Right atrium auricular region (tissue), 2 donors: ENCODE data around the gene S100A6. TPM values are rescaled to one million over a fixed set of nuclear protein-coding genes. Genes with fewer than 3 reads are reported as not detected.

Experiments used
- DNase-seq: peaks from one replicate; pipeline ENCODE4 v3.0.0-alpha.2; 2019; ENCODE audit warnings: low spot score
- H3K27ac ChIP-seq, 2 donors: fragments of 200-600 bp; sonication (generic); 1 replicate in 1 of 2; 2 replicates in 1 of 2; pipeline ENCODE4 v1.5.1; 2016 to 2019
- H3K27me3 ChIP-seq, 2 donors: fragments of 200-600 bp; sonication (generic); one replicate each; pipeline versions ENCODE4 v1.5.1 to v1.6.0; 2017 to 2019
- H3K36me3 ChIP-seq: fragments of 200-600 bp; sonication (generic); one replicate; pipeline ENCODE4 v1.5.1; 2016
- H3K4me1 ChIP-seq, 2 donors: fragments of 200-600 bp; sonication (generic); one replicate each; pipeline versions ENCODE4 v1.5.1 to v1.6.0; 2017 to 2019
- H3K4me3 ChIP-seq, 2 donors: fragments of 200-600 bp; sonication (generic); 1 replicate in 1 of 2; 2 replicates in 1 of 2; pipeline ENCODE4 v1.5.1; 2017 to 2019; ENCODE audit warnings: mild to moderate bottlenecking in 1 of 2, moderate library complexity in 1 of 2
- H3K9me3 ChIP-seq, 2 donors: fragments of 200-600 bp; sonication (generic); one replicate each; pipeline ENCODE4 v1.5.1; 2019
- CTCF ChIP-seq, 2 donors: fragments of 200-600 bp; sonication (generic); IDR thresholded peaks; one replicate each; pipeline ENCODE4 v1.5.1; 2019; ENCODE audit warnings: antibody characterized with exemption in 2 of 2
- total RNA-seq, 2 donors: library from RNA; depleted of rRNA; stranded (reverse); fragments of >200 nt; gene quantifications; one replicate each; pipeline ENCODE4 v1.1.0, GENCODE V29; 2016

S100A6 gene
- total RNA-seq, 2 donors from 2014 or later, result 156 to 324 TPM

DNA sequence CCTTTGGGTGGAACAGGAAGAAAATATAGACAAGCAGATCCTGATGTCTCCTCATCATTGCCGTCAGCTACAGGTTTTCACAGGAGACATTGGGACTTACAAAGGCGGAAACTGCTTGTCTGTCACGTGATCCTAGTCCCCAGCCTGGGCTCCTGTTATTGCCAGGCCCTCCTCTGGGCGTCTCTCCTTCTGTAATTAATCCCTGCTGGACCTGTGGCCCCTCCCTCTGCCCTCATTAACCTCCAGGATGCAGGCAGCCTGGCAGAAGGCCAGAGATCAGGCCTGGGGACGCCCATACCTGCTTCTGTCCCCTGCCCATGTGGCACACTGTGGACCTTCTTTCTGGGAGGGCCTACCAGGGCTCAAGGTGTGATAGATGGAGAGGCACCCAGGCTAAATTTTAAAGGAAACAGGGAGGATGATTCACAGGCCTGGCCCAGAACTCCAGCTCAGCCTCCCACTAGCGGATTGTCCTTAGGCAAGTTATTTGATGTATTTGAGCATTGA lies 2.6 kb upstream of the S100A6 start:
- no peak overlapping the region for H3K27ac ChIP-seq

DNA sequence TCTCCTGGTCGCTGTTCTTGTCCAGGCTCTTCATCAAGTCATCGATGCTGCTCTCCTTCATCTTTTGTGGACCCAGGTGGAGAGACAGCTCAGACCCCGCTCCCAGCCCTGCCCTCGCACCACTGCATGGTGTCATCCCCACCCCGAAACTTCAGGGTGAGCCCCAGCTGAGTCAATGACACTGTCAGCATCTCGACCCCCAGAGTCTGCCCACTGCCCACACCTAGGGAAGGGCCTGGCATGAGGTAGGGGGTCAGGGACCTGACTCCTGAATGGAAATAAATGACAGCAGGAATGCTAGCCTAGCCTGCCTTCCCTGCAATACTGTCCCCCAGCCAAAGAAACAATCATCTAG lies 1.6 kb upstream of the S100A6 start:
- H3K4me3 ChIP-seq, result no peak overlapping the region
- DNase-seq, result no peak
- H3K27me3 ChIP-seq, result no peaks in the 10 kb centered on the region
- TF ChIP-seq CTCF (IDR thresholded peaks at IDR 0.05), result no peak
- H3K36me3 ChIP-seq, result no peaks in the 10 kb centered on the region
- H3K27ac ChIP-seq, result peak overlapping the region in 1 of 2 donors; percentile 97
- no peaks in the 10 kb centered on the region for H3K9me3 ChIP-seq
- H3K4me1 ChIP-seq, result peaks cover 0 to 38% of the 10 kb centered on the region in 2 donors

More for the DNA sequence above, 2.6 kb upstream of the S100A6 start:
- Histone ChIP-seq H3K4me1 (peaks cover 0 to 38% of the 10 kb centered on the region in 2 donors), H3K4me3 (no peak overlapping the region), H3K27me3 (no peaks in the 10 kb centered on the region), H3K9me3 (no peaks in the 10 kb centered on the region), H3K36me3 (no peaks in the 10 kb centered on the region)
- TF ChIP-seq CTCF (IDR thresholded peaks at IDR 0.05), result no peak
- DNase-seq, result no peak

DNA sequence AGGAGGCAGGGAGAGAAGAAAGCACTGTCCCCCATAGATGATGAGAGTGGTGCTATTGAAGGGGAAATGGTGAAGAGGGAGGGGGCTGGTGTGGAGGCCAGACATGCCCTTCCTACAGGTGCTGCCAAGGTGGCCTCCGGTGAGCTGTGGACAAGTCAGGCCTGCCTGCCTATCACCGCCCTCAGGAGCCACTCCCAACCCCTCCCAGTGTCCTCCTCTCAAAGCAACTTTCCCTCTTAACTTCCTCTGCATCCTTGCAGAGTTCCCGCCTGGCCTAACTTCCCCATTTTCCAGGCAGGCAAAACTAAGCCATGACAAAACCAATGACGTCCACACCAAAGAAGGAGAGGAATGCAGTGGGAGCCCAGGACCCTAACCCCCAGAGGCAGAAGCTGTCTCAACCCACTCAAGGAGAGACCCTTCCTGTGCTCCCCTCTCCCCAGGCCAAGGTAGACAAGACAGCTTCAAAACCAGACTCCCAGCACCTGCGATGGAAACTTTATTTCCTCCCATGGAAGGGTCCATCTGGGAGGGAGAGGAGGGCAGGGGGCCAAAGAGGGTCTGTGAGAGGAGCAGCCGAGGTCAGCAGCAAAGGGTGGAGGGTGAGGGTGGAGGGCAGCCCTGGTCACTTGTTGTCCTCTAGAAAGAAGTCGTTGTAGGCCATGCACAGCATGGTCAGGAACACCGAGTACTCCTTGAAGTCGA lies 1.0 kb upstream of the S100A6 start:
- DNase-seq, result no peak

GRCh38 chr1:153536012-153536670 lies 350 bp upstream of the S100A6 start:
- Histone ChIP-seq H3K4me1 (peaks cover 0 to 38% of the 10 kb centered on the region in 2 donors), H3K36me3 (no peaks in the 10 kb centered on the region), H3K4me3 (peak overlapping the region; percentile 67 to 74), H3K9me3 (no peaks in the 10 kb centered on the region), H3K27me3 (no peaks in the 10 kb centered on the region), H3K27ac (peak overlapping the region; percentile 97)
- DNase-seq, result peak; percentile 94
- TF ChIP-seq CTCF (IDR thresholded peaks at IDR 0.05), result no peak

More for the DNA sequence above, 1.0 kb upstream of the S100A6 start:
- H3K9me3 ChIP-seq, result no peaks in the 10 kb centered on the region
- TF ChIP-seq CTCF (IDR thresholded peaks at IDR 0.05), result no peak
- H3K27ac ChIP-seq, result peak overlapping the region; percentile 97
- no peaks in the 10 kb centered on the region for H3K36me3 ChIP-seq
- no peaks in the 10 kb centered on the region for H3K27me3 ChIP-seq
- H3K4me3 ChIP-seq, result peak overlapping the region; percentile 67 to 74
- H3K4me1 ChIP-seq, result peaks cover 0 to 38% of the 10 kb centered on the region in 2 donors

DNA sequence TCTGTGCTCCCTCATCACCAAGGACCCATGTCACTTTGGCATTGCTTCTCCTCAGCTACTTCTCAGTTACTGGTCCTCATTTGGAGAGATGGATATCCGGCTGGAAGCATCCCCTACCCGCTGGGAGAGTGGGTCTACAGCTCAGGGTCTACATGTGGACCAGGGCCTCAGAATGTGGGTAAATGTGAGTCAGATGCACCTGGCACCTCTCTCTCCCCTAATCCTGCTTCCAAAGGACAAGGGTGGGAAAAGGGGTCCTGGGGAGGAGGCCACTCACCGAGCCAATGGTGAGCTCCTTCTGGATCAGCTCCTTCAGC lies 908 bp downstream of the S100A6 start:
- H3K27me3 ChIP-seq, result no peaks in the 10 kb centered on the region
- H3K9me3 ChIP-seq, result no peaks in the 10 kb centered on the region
- H3K27ac ChIP-seq, result peak overlapping the region; percentile 97
- peak overlapping the region; percentile 67 to 74 for H3K4me3 ChIP-seq
- no peaks in the 10 kb centered on the region for H3K36me3 ChIP-seq
- TF ChIP-seq CTCF (IDR thresholded peaks at IDR 0.05), result no peak
- DNase-seq, result no peak
- peaks cover 0 to 38% of the 10 kb centered on the region in 2 donors for H3K4me1 ChIP-seq
